Activated naive CD4-positive, alpha-beta T cell treated with anti-CD3 and anti-CD28 coated beads for 36 hours (primary cell): ENCODE data around the gene KANSL3. TPM values are rescaled to one million over a fixed set of nuclear protein-coding genes. Genes with fewer than 3 reads are reported as not detected.
A peak's percentile ranks its signal among the peaks of the same experiment; 100 is the strongest.
"Not testable (repeated sequence)": the region's sequence is repeated elsewhere in the genome, so short reads cannot be mapped to it uniquely, and the experiment has no call there.

Experiments
- CTCF ChIA-PET: fragments of 350-600 bp; sonication (Branson Sonifier 250); formaldehyde crosslinking; loops from one replicate; lab custom pipeline; 2021; ENCODE audit warnings: antibody characterized with exemption; lab: Charles Lee
- DNase-seq: peaks from one replicate; pipeline ENCODE4 v3.0.0-alpha.2; 2020
- H3K27ac Mint-ChIP-seq: one replicate; pipeline ENCODE4 v1.8.0; 2021; ENCODE audit warnings: mild to moderate bottlenecking, mixed read lengths
- H3K27me3 Mint-ChIP-seq: one replicate; pipeline ENCODE4 v1.8.0; 2021; ENCODE audit warnings: low read depth, mixed read lengths
- H3K36me3 Mint-ChIP-seq: one replicate; pipeline ENCODE4 v1.8.0; 2021; ENCODE audit warnings: low read depth, mixed read lengths
- H3K4me1 Mint-ChIP-seq: one replicate; pipeline ENCODE4 v1.8.0; 2021; ENCODE audit warnings: low read depth, mixed read lengths
- H3K4me3 Mint-ChIP-seq: one replicate; pipeline ENCODE4 v1.8.0; 2021; ENCODE audit warnings: mild to moderate bottlenecking, moderate library complexity, mixed read lengths
- H3K9me3 Mint-ChIP-seq: one replicate; pipeline ENCODE4 v1.8.0; 2021; ENCODE audit warnings: mixed read lengths
- intact Hi-C: fragments of 100-400 bp; cut with micrococcal nuclease; formaldehyde crosslinking; loops from one replicate; pipeline ENCODE4 v1.15.1; 2023
- total RNA-seq, 2 experiments: library from RNA; stranded (reverse); gene quantifications; one replicate each; pipeline ENCODE4 v1.2.3, GENCODE V29; 2021

KANSL3 gene
- total RNA-seq, 2 experiments from 2014 or later, result 33.0 to 37.5 TPM

GRCh38 chr2:96565111-96565510 is 73.0 kb downstream of the KANSL3 start:
- intact Hi-C loops, result no loop called here
- no peaks in the 10 kb centered on the region for H3K4me1 Mint-ChIP-seq
- CTCF ChIA-PET, result no interaction called here
- no peak overlapping the region for H3K27ac Mint-ChIP-seq
- no peaks in the 10 kb centered on the region for H3K9me3 Mint-ChIP-seq
- H3K36me3 Mint-ChIP-seq, result no peaks in the 10 kb centered on the region
- H3K27me3 Mint-ChIP-seq, result no peaks in the 10 kb centered on the region
- H3K4me3 Mint-ChIP-seq, result no peak overlapping the region
- no peak for DNase-seq

DNA sequence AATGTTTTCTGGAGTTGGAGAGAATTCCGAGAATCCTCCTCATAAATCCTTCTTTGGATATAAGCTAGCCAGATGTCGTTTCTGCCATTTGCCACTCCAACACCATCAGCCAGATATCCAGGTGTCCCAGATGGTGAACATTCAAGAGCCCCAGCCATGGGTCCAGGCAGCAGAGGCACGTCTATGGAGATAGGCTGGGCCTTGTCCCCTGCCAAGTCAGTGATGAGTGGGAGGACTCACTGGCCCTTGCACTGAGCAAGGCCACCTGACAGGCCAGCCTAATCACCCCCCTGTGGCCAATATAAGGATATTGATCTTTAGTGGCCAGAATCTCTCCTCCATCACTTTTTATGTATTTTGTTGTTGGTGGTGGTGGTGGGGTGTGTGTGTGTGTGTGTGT is 73.5 kb downstream of the KANSL3 start:
- Mint-ChIP-seq H3K4me3 (no peak overlapping the region), H3K36me3 (no peaks in the 10 kb centered on the region), H3K9me3 (no peaks in the 10 kb centered on the region), H3K4me1 (no peaks in the 10 kb centered on the region), H3K27ac (no peak overlapping the region), H3K27me3 (no peaks in the 10 kb centered on the region)
- CTCF ChIA-PET, result no interaction called here
- intact Hi-C loops, result no loop called here
- DNase-seq, result no peak

DNA sequence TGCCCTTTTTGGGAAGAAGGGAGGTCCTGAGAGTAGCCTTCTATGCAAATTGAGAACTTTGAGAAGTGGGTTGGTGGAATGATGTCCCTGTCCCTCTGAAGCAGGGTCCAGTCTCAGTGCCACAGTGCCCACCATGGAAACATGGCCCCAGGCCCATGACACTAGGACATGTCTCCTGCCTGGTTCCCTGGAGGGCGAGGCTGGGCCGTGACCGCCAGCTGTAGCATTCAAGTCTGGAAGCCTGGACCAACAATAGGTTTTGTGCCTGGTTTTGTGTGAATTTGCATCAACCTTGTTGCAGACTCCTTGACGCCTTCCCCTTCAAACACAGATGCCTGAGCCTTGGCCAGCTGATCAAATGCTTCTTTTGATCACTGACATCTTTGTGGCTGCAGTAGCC is 74.1 kb downstream of the KANSL3 start:
- Mint-ChIP-seq H3K4me3 (no peak overlapping the region), H3K27ac (no peak overlapping the region), H3K9me3 (no peaks in the 10 kb centered on the region), H3K36me3 (no peaks in the 10 kb centered on the region), H3K27me3 (no peaks in the 10 kb centered on the region), H3K4me1 (no peaks in the 10 kb centered on the region)
- no peak for DNase-seq
- CTCF ChIA-PET, result no interaction called here
- intact Hi-C loops, result no loop called here

- CTCF ChIA-PET, result no interaction called here
- no peaks in the 10 kb centered on the region for H3K36me3 Mint-ChIP-seq
- DNase-seq, result no peak
- H3K4me1 Mint-ChIP-seq, result peaks cover 26% of the 10 kb centered on the region
- H3K9me3 Mint-ChIP-seq, result peaks cover 5% of the 10 kb centered on the region
- intact Hi-C loops, result no loop called here
- no peak overlapping the region for H3K27ac Mint-ChIP-seq
- H3K4me3 Mint-ChIP-seq, result no peak overlapping the region
- H3K27me3 Mint-ChIP-seq, result no peaks in the 10 kb centered on the region
Observed at GRCh38 chr2:96558485-96558884, 79.6 kb downstream of the KANSL3 start.

- no peak overlapping the region for H3K4me3 Mint-ChIP-seq
Observed at GRCh38 chr2:96558061-96558460, 80.1 kb downstream of the KANSL3 start.

DNA sequence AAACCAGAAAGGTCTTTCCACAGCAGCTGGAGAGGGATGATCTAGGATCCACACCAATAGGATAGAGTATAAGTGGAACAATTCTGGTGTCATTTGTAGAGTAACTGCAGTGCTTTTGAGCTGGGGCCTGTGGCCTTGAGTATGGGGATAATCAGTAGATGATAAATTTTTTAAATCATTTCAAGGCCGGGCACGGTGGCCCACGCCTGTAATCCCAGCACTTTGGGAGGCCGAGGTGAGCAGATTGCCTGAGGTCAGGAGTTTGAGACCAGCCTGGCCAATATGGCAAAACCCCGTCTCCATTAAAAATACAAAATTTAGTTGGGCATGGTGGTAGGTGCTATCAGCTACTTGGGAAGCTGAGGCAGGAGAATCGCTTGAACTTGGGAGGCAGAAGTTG is 80.7 kb downstream of the KANSL3 start:
- H3K36me3 Mint-ChIP-seq, DNase-seq, H3K27ac Mint-ChIP-seq, intact Hi-C loops, H3K9me3 Mint-ChIP-seq, H3K27me3 Mint-ChIP-seq, H3K4me3 Mint-ChIP-seq: not testable (repeated sequence)
- CTCF ChIA-PET, result interaction anchor here (0.7 to 1.5 kb wide), 6 partner anchors 10 to 150 kb away, joined by 3 to 6 read pairs (median 4); no protein-coding TSS in a partner anchor
- H3K4me1 Mint-ChIP-seq, result peaks cover 34% of the 10 kb centered on the region

More at GRCh38 chr2:96558061-96558460, 80.1 kb downstream of the KANSL3 start:
- Mint-ChIP-seq H3K36me3 (peaks cover 2% of the 10 kb centered on the region), H3K4me1 (peaks cover 31% of the 10 kb centered on the region), H3K27ac (no peak overlapping the region), H3K27me3 (no peaks in the 10 kb centered on the region), H3K9me3 (peaks cover 5% of the 10 kb centered on the region)
- intact Hi-C loops, result no loop called here
- CTCF ChIA-PET, result interaction anchor here (0.7 kb wide), 1 partner anchor 46 kb away, joined by 3 read pairs; no protein-coding TSS in a partner anchor
- no peak for DNase-seq

DNA sequence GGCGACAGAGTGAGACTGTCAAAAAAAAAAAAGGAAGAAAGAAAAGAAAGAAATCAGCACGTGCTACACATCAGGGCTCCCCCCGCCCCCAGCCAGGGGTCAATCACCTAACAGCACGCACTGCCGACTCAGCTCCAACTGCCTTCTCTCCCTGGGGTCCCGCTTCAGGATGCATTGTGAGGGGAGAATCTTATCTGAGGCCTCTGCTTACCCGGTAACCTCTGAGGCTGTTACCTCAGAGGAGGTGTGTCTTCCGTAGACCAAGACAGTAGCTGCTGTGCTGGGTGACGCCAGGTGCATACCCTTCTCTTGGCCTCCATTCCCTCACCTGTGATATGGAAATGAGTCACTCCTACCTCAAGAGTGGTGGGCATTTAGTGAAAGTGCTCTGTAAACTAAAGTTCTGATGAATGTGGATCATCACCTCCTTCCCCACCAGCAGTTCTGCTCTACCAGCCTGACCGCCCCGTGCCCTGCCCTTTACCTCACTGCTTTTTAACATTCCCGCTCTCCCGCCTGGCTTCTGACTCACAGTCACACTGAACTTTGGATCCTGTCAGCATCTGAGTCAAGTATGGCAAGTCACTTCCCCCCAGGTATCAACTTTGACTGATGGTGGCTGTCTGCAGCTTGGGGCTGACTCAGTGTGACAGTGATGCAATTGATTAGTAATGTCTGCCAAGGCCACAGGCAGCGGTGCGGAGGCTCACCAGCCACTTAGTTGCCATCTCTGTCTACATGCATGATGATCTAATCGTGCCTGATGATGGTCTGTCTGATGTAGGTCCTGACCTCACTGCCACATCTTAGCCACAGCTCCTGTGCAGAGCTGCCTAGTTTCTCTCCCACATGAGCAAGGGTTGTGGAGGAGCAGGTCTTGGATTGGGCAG is 81.4 kb downstream of the KANSL3 start:
- H3K9me3 Mint-ChIP-seq, result peaks cover 5% of the 10 kb centered on the region
- CTCF ChIA-PET, result interaction anchor here (0.5 to 4.7 kb wide), 10 partner anchors 9 to 399 kb away, joined by 3 to 71 read pairs (median 4); partner anchors contain the start of gene ARID5A
- peak; percentile 76 for DNase-seq
- H3K4me1 Mint-ChIP-seq, result peaks cover 34% of the 10 kb centered on the region
- no peak overlapping the region for H3K4me3 Mint-ChIP-seq
- H3K36me3 Mint-ChIP-seq, result peaks cover 14% of the 10 kb centered on the region
- H3K27me3 Mint-ChIP-seq, result no peaks in the 10 kb centered on the region
- intact Hi-C loops, result no loop called here
- no peak overlapping the region for H3K27ac Mint-ChIP-seq

DNA sequence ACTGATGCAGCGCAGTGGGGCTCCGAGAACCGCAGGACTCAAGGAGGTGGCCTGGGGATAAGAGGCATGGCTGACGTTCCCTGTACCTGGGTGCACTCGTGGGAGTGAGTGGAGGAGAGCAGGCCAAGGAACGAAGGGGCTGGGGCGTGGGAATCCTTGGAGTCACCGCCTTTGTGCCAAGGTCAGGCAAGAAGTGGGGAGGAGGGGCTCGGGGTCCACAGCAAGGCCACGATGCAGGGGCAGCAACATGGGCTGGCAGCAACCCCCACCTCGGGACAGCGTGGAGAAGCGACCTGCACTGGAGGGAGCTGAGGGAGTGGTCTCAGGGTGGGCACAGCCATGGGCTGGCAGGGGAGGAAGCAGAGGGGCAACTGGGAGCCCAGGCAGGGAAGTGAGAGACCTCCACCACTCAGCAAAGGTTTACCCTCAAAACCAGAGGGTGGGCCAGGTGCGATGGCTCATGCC is 82.9 kb downstream of the KANSL3 start:
- peak overlapping the region; percentile 88 for H3K27ac Mint-ChIP-seq

GRCh38 chr2:96554293-96555145 is 83.6 kb downstream of the KANSL3 start:
- intact Hi-C loops, result loop anchor here (1.0 to 5.0 kb wide), 5 partner anchors 16 to 208 kb away; partner anchors contain the start of gene CNNM4
- peak overlapping the region; percentile 52 for H3K4me3 Mint-ChIP-seq
- DNase-seq, result peak; percentile 73
- H3K9me3 Mint-ChIP-seq, result peaks cover 5% of the 10 kb centered on the region
- peak overlapping the region; percentile 88 for H3K27ac Mint-ChIP-seq
- no peaks in the 10 kb centered on the region for H3K27me3 Mint-ChIP-seq
- peaks cover 34% of the 10 kb centered on the region for H3K4me1 Mint-ChIP-seq
- CTCF ChIA-PET, result interaction anchor here (0.6 to 4.7 kb wide), 28 partner anchors 8 to 315 kb away, joined by 3 to 71 read pairs (median 4); partner anchors contain the start of genes ARID5A and CNNM4
- peaks cover 19% of the 10 kb centered on the region for H3K36me3 Mint-ChIP-seq

More for the DNA sequence above, 82.9 kb downstream of the KANSL3 start:
- DNase-seq, result no peak
- peaks cover 34% of the 10 kb centered on the region for H3K4me1 Mint-ChIP-seq
- H3K27me3 Mint-ChIP-seq, result no peaks in the 10 kb centered on the region
- peaks cover 16% of the 10 kb centered on the region for H3K36me3 Mint-ChIP-seq
- intact Hi-C loops, result no loop called here
- CTCF ChIA-PET, result interaction anchor here (0.7 to 4.7 kb wide), 12 partner anchors 14 to 346 kb away, joined by 3 to 71 read pairs (median 8); partner anchors contain the start of gene ARID5A
- H3K9me3 Mint-ChIP-seq, result peaks cover 5% of the 10 kb centered on the region
- no peak overlapping the region for H3K4me3 Mint-ChIP-seq

DNA sequence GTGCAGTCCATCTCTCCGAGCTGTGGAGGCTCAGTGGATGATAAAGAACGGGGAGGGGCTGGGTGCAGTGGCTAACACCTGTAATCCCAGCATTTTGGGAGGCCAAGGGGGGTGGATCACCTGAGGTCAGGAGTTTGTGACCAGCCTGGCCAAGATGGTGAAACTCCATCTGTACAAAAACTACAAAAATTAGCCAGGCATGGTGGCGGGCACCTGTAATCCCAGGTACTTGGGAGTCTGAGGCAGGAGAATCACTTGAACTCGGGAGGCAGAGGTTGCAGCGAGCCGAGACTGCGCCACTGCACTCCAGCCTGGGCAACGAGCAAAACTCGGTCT is 84.2 kb downstream of the KANSL3 start:
- H3K9me3 Mint-ChIP-seq, H3K27me3 Mint-ChIP-seq: not testable (repeated sequence)
- H3K27ac Mint-ChIP-seq, result peak overlapping the region; percentile 88
- intact Hi-C loops, result loop anchor here (1.0 to 5.0 kb wide), 5 partner anchors 16 to 208 kb away; partner anchors contain the start of gene CNNM4
- H3K36me3 Mint-ChIP-seq, result peaks cover 20% of the 10 kb centered on the region
- H3K4me3 Mint-ChIP-seq, result peak overlapping the region; percentile 52
- CTCF ChIA-PET, result interaction anchor here (0.6 to 4.7 kb wide), 28 partner anchors 9 to 315 kb away, joined by 3 to 71 read pairs (median 4); partner anchors contain the start of genes ARID5A and CNNM4
- H3K4me1 Mint-ChIP-seq, result peaks cover 34% of the 10 kb centered on the region
- peak; percentile 44 for DNase-seq

GRCh38 chr2:96553176-96553956 is 84.7 kb downstream of the KANSL3 start:
- Mint-ChIP-seq H3K4me3 (peak overlapping the region; percentile 52), H3K27ac (peak overlapping the region; percentile 88), H3K36me3 (peaks cover 20% of the 10 kb centered on the region), H3K4me1 (peaks cover 34% of the 10 kb centered on the region), H3K9me3 (peaks cover 5% of the 10 kb centered on the region), H3K27me3 (no peaks in the 10 kb centered on the region)
- CTCF ChIA-PET, result interaction anchor here (0.6 to 4.7 kb wide), 26 partner anchors 10 to 314 kb away, joined by 3 to 71 read pairs (median 4); partner anchors contain the start of genes ARID5A and CNNM4
- peak; percentile 62 for DNase-seq
- intact Hi-C loops, result loop anchor here (5.0 kb wide), 1 partner anchor 209 kb away; the partner anchor contains the start of gene CNNM4
